ENCODE results near the gene KIAA1549. TPM values are rescaled to one million over a fixed set of nuclear protein-coding genes. Genes with fewer than 3 reads are reported as not detected.

KIAA1549 gene
- total and polyA plus RNA-seq, 4 donors = 0.13 to 0.89 (median 0.42) TPM

GRCh38 chr7:138945821-138946220 is 35.4 kb downstream of the KIAA1549 start:
- no peaks in the 10 kb centered on the region for H3K36me3 ChIP-seq (ENCODE audit: control insufficient read depth in 4 of 4, insufficient read depth in 3 of 4, low read depth in 1 of 4, low read length in 3 of 4)
- DNase-seq (ENCODE audit: low spot score) = no peak
- 80% methylated on average over 3 of the region's 3 CpGs for WGBS
- no peak overlapping the region for H3K9ac ChIP-seq (ENCODE audit: low read depth in 1 of 2, low read length in 2 of 2)
- no peaks in the 10 kb centered on the region for H3K9me3 ChIP-seq (ENCODE audit: control insufficient read depth in 4 of 4, low read length in 3 of 4)
- no peak overlapping the region for H3K4me3 ChIP-seq (ENCODE audit: low read depth in 1 of 3, low read length in 3 of 3)
- no peak overlapping the region for H3K27ac ChIP-seq (ENCODE audit: low read depth in 1 of 2, low read length in 2 of 2)
- TF ChIP-seq HNF4G (IDR thresholded peaks at IDR 0.05) (no peak), ATF3 (IDR thresholded peaks at IDR 0.05) (no peak), TAF1 (conservative IDR thresholded peaks at IDR 0.05) (no peak), MAX (IDR thresholded peaks at IDR 0.05) (no peak)
- H3K4me1 ChIP-seq (ENCODE audit: control insufficient read depth in 4 of 4, insufficient read depth in 4 of 4, low read length in 3 of 4) = no peaks in the 10 kb centered on the region
- H3K27me3 ChIP-seq (ENCODE audit: control insufficient read depth in 4 of 4, insufficient read depth in 4 of 4, low read length in 3 of 4) = no peaks in the 10 kb centered on the region

- H3K4me1 ChIP-seq (ENCODE audit: control insufficient read depth in 4 of 4, insufficient read depth in 4 of 4, low read length in 3 of 4) = no peaks in the 10 kb centered on the region
- H3K9me3 ChIP-seq (ENCODE audit: control insufficient read depth in 4 of 4, low read length in 3 of 4) = no peaks in the 10 kb centered on the region
- TF ChIP-seq YY1 (IDR thresholded peaks at IDR 0.05) (no peak), GABPA (IDR thresholded peaks at IDR 0.05 in 1 of 2, conservative IDR thresholded peaks at IDR 0.05 in 1 of 2) (no peak)
- no peaks in the 10 kb centered on the region for H3K36me3 ChIP-seq (ENCODE audit: control insufficient read depth in 4 of 4, insufficient read depth in 3 of 4, low read depth in 1 of 4, low read length in 3 of 4)
- no peak for DNase-seq (ENCODE audit: low spot score)
- H3K4me3 ChIP-seq (ENCODE audit: low read depth in 1 of 3, low read length in 3 of 3) = no peak overlapping the region
- H3K27ac ChIP-seq (ENCODE audit: low read depth in 1 of 2, low read length in 2 of 2) = no peak overlapping the region
- WGBS = 93% methylated on average over 3 of the region's 3 CpGs
- H3K27me3 ChIP-seq (ENCODE audit: control insufficient read depth in 4 of 4, insufficient read depth in 4 of 4, low read length in 3 of 4) = no peaks in the 10 kb centered on the region
- no peak overlapping the region for H3K9ac ChIP-seq (ENCODE audit: low read depth in 1 of 2, low read length in 2 of 2)
Measured at GRCh38 chr7:138945154-138945553, 36.0 kb downstream of the KIAA1549 start.

GRCh38 chr7:138944592-138944991 is 36.6 kb downstream of the KIAA1549 start:
- no peaks in the 10 kb centered on the region for H3K36me3 ChIP-seq (ENCODE audit: control insufficient read depth in 4 of 4, insufficient read depth in 3 of 4, low read depth in 1 of 4, low read length in 3 of 4)
- 93% methylated on average over 2 of the region's 2 CpGs for WGBS
- DNase-seq (ENCODE audit: low spot score) = no peak

More at GRCh38 chr7:138944592-138944991, 36.6 kb downstream of the KIAA1549 start:
- no peak for TF ChIP-seq RAD21 (IDR thresholded peaks at IDR 0.05)
- TF ChIP-seq NR2F2 (IDR thresholded peaks at IDR 0.05) = no peak
- TF ChIP-seq SP1 (IDR thresholded peaks at IDR 0.05) = no peak
- TF ChIP-seq FOXA2 (IDR thresholded peaks at IDR 0.05) = no peak
- TF ChIP-seq CTCF (IDR thresholded peaks at IDR 0.05; ENCODE audit: low read depth, low read length, missing input control) = no peak
- TF ChIP-seq HNF4A (conservative IDR thresholded peaks at IDR 0.05) = no peak
- no peak for TF ChIP-seq HNF4G (IDR thresholded peaks at IDR 0.05)
- no peak for TF ChIP-seq EGR1 (IDR thresholded peaks at IDR 0.05; ENCODE audit: low read depth in 2 of 2)
- TF ChIP-seq GABPA (IDR thresholded peaks at IDR 0.05 in 1 of 2, conservative IDR thresholded peaks at IDR 0.05 in 1 of 2) = no peak
- no peak for TF ChIP-seq ATF3 (IDR thresholded peaks at IDR 0.05)
- Histone ChIP-seq H3K9ac (ENCODE audit: low read depth in 1 of 2, low read length in 2 of 2) (no peak overlapping the region), H3K27me3 (ENCODE audit: control insufficient read depth in 4 of 4, insufficient read depth in 4 of 4, low read length in 3 of 4) (no peaks in the 10 kb centered on the region), H3K27ac (ENCODE audit: low read depth in 1 of 2, low read length in 2 of 2) (no peak overlapping the region), H3K9me3 (ENCODE audit: control insufficient read depth in 4 of 4, low read length in 3 of 4) (no peaks in the 10 kb centered on the region), H3K4me1 (ENCODE audit: control insufficient read depth in 4 of 4, insufficient read depth in 4 of 4, low read length in 3 of 4) (no peaks in the 10 kb centered on the region), H3K4me3 (ENCODE audit: low read depth in 1 of 3, low read length in 3 of 3) (no peak overlapping the region)
